Activated T-cell treated with anti-CD3 and anti-CD28 coated beads, Interleukin-2, amount 50 U/mL, for 48 hours (primary cell): ENCODE measurements around the gene HS3ST4.

Source experiments
- DNase-seq, 2 experiments: peaks; one replicate each; pipeline ENCODE4 v3.0.0-alpha.2; 2020

The HS3ST4 gene

GRCh38 chr16:25691519-25692091, at the start of gene HS3ST4:
TSS of gene HS3ST4 (plus strand) at chr16:25691959.
- no peak for DNase-seq

GRCh38 chr16:25643633-25644032, 48.1 kb upstream of the HS3ST4 start:
- no peak for DNase-seq

- DNase-seq, result no peak
Measured at GRCh38 chr16:25656639-25657038, 35.1 kb upstream of the HS3ST4 start.

- DNase-seq, result no peak
Measured at GRCh38 chr16:25676820-25677219, 14.9 kb upstream of the HS3ST4 start.

- no peak for DNase-seq
Measured at GRCh38 chr16:25679511-25679910, 12.2 kb upstream of the HS3ST4 start.

GRCh38 chr16:25689137-25689836, 2.5 kb upstream of the HS3ST4 start:
- DNase-seq, result no peak

GRCh38 chr16:25690552-25691143, 1.1 kb upstream of the HS3ST4 start:
- no peak for DNase-seq

GRCh38 chr16:25692351-25692741, 587 bp downstream of the HS3ST4 start:
- DNase-seq, result no peak

- no peak for DNase-seq
Measured at GRCh38 chr16:25692742-25693508, 1.2 kb downstream of the HS3ST4 start.

GRCh38 chr16:25693631-25694030, 1.9 kb downstream of the HS3ST4 start:
- DNase-seq, result no peak

- no peak for DNase-seq
Measured at GRCh38 chr16:25699069-25699468, 7.3 kb downstream of the HS3ST4 start.

GRCh38 chr16:25700547-25700946, 8.8 kb downstream of the HS3ST4 start:
- no peak for DNase-seq

GRCh38 chr16:25707553-25707952, 15.8 kb downstream of the HS3ST4 start:
- DNase-seq, result no peak

GRCh38 chr16:25707982-25708583, 16.3 kb downstream of the HS3ST4 start:
- DNase-seq, result peak in 1 of 2 experiments; percentile 21

- DNase-seq, result no peak
Measured at GRCh38 chr16:25709213-25709612, 17.5 kb downstream of the HS3ST4 start.

- no peak for DNase-seq
Measured at GRCh38 chr16:25713785-25714570, 22.2 kb downstream of the HS3ST4 start.

GRCh38 chr16:25716186-25716585, 24.4 kb downstream of the HS3ST4 start:
- DNase-seq, result no peak

GRCh38 chr16:25721439-25721838, 29.7 kb downstream of the HS3ST4 start:
- no peak for DNase-seq

- DNase-seq, result no peak
Measured at GRCh38 chr16:25726430-25727098, 34.8 kb downstream of the HS3ST4 start.

GRCh38 chr16:25729188-25729915, 37.6 kb downstream of the HS3ST4 start:
- DNase-seq, result no peak

GRCh38 chr16:25730396-25730795, 38.6 kb downstream of the HS3ST4 start:
- no peak for DNase-seq
